Fibroblast of skin of left quadriceps (primary cell): ENCODE data around the gene RAB4B.
"Not testable (repeated sequence)": the region's sequence is repeated elsewhere in the genome, so short reads cannot be mapped to it uniquely, and the experiment has no call there.

Experiments used
- DNase-seq, 2 experiments: peaks; one replicate each; pipeline ENCODE4 v3.0.0-alpha.2; 2013; ENCODE audit warnings: low read depth in 2 of 2

Gene RAB4B

GRCh38 chr19:40777937-40778705 is at the start of gene RAB4B:
Gene RAB4B, plus strand, starts transcription at chr19:40778247. Its CDS starts 129 bp downstream, at chr19:40778376.
- peak; percentile 99 for DNase-seq

- not testable (repeated sequence) for DNase-seq
Measured at GRCh38 chr19:40730065-40730464, 48.0 kb upstream of the RAB4B start.

GRCh38 chr19:40732304-40732703 is 45.7 kb upstream of the RAB4B start:
- DNase-seq, result not testable (repeated sequence)

GRCh38 chr19:40733149-40733548 is 44.9 kb upstream of the RAB4B start:
- DNase-seq, result no peak

GRCh38 chr19:40735013-40735771 is 42.9 kb upstream of the RAB4B start:
- DNase-seq, result no peak

- DNase-seq, result no peak
Measured at GRCh38 chr19:40736661-40737060, 41.4 kb upstream of the RAB4B start.

- DNase-seq, result no peak
Measured at GRCh38 chr19:40737102-40737644, 40.9 kb upstream of the RAB4B start.

GRCh38 chr19:40739030-40739839 is 38.8 kb upstream of the RAB4B start:
- DNase-seq, result no peak

- DNase-seq, result no peak
Measured at GRCh38 chr19:40739871-40740703, 38.0 kb upstream of the RAB4B start.

GRCh38 chr19:40740747-40741146 is 37.3 kb upstream of the RAB4B start:
- DNase-seq, result no peak

- no peak for DNase-seq
Measured at GRCh38 chr19:40741527-40742390, 36.3 kb upstream of the RAB4B start.

GRCh38 chr19:40742477-40742876 is 35.6 kb upstream of the RAB4B start:
- no peak for DNase-seq

- DNase-seq, result no peak
Measured at GRCh38 chr19:40742886-40743285, 35.2 kb upstream of the RAB4B start.

- no peak for DNase-seq
Measured at GRCh38 chr19:40743926-40744325, 34.1 kb upstream of the RAB4B start.

GRCh38 chr19:40744554-40745401 is 33.3 kb upstream of the RAB4B start:
- no peak for DNase-seq

- peak in 1 of 2 experiments; percentile 10 for DNase-seq
Measured at GRCh38 chr19:40745402-40745780, 32.7 kb upstream of the RAB4B start.

- DNase-seq, result no peak
Measured at GRCh38 chr19:40747536-40747935, 30.5 kb upstream of the RAB4B start.

GRCh38 chr19:40750058-40750873 is 27.8 kb upstream of the RAB4B start, which contains the start of gene ACTMAP:
Gene ACTMAP, minus strand, starts transcription at chr19:40750477. Its CDS starts 674 bp downstream, at chr19:40749803.
- DNase-seq, result peak; percentile 100
